Sigmoid colon (tissue), 4 donors: ENCODE data around the gene LHFPL2.

ENCODE experiments used
- CTCF ChIP-seq, 4 experiments: fragments of 450-650 bp in 3 of 4; fragments of 200-600 bp in 1 of 4; IDR thresholded peaks; one replicate each; pipeline ENCODE4 v1.5.1; 2016 to 2019; ENCODE audit warnings: antibody characterized with exemption in 4 of 4, mild to moderate bottlenecking in 3 of 4, moderate library complexity in 2 of 4
- EP300 ChIP-seq, 4 donors: sonication (generic); formaldehyde crosslinking; IDR thresholded peaks; one replicate each; pipeline ENCODE4 v1.6.1; 2017; ENCODE audit warnings: antibody characterized with exemption in 4 of 4
- POLR2A ChIP-seq, 2 donors: fragments of 450-650 bp; IDR thresholded peaks; one replicate each; pipeline ENCODE4 v1.6.1; 2016; ENCODE audit warnings: antibody characterized with exemption in 2 of 2, mild to moderate bottlenecking in 2 of 2, moderate library complexity in 2 of 2

GRCh38 chr5:78495800-78496199 is 152.8 kb downstream of the LHFPL2 start:
- TF ChIP-seq CTCF (IDR thresholded peaks at IDR 0.05) (no peak), POLR2A (IDR thresholded peaks at IDR 0.05) (no peak), EP300 (IDR thresholded peaks at IDR 0.05) (no peak)
